GDM1 (cell line): Measurements from ENCODE around the gene ACTL10.
A peak's percentile ranks its signal among the peaks of the same experiment; 100 is the strongest.
"Not testable (repeated sequence)": the region's sequence is repeated elsewhere in the genome, so short reads cannot be mapped to it uniquely, and the experiment has no call there.

ENCODE experiments used
- DNase-seq: peaks from one replicate; lab custom pipeline; 2025; lab: John Stamatoyannopoulos, UW

ACTL10 gene

DNA sequence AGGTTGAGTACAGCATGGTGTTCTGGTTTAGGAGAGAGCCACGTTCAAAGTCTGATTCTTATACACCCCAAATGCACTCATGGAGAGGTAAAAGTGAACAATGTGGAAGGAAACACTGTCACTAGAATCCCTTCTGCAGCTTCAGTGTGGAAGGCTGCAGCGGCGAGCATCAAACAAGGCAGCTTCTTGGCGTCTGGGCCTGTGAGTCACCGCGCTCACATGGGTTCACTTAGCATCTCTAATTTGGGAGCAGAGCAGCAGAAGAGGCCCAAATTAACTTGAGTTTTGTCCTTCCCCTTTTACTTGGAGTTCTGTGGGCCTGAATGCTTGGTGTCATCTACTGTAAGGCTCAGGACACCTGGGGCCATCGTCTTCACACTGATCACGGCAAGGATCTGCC, 30.4 kb downstream of the ACTL10 start:
- DNase-seq, result peak; percentile 17

DNA sequence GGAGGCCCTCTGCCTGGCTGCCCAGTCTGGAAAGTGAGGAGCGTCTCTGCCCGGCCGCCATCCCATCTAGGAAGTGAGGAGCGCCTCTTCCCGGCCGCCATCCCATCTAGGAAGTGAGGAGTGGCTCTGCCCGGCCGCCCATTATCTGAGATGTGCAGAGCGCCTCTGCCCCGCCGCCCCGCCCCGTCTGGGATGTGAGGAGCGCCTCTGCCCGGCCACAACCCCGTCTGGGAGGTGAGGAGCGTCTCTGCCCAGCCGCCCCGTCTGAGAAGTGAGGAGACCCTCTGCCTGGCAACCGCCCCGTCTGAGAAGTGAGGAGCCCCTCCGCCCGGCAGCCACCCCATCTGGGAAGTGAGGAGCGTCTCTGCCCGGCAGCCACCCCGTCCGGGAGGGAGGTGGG, 32.2 kb downstream of the ACTL10 start:
- not testable (repeated sequence) for DNase-seq

- not testable (repeated sequence) for DNase-seq
Observed at GRCh38 chr20:33700696-33701441, 34.1 kb downstream of the ACTL10 start.

GRCh38 chr20:33701629-33702450, 35.1 kb downstream of the ACTL10 start:
- no peak for DNase-seq

- DNase-seq, result no peak
Observed at GRCh38 chr20:33702861-33703260, 36.1 kb downstream of the ACTL10 start.

DNA sequence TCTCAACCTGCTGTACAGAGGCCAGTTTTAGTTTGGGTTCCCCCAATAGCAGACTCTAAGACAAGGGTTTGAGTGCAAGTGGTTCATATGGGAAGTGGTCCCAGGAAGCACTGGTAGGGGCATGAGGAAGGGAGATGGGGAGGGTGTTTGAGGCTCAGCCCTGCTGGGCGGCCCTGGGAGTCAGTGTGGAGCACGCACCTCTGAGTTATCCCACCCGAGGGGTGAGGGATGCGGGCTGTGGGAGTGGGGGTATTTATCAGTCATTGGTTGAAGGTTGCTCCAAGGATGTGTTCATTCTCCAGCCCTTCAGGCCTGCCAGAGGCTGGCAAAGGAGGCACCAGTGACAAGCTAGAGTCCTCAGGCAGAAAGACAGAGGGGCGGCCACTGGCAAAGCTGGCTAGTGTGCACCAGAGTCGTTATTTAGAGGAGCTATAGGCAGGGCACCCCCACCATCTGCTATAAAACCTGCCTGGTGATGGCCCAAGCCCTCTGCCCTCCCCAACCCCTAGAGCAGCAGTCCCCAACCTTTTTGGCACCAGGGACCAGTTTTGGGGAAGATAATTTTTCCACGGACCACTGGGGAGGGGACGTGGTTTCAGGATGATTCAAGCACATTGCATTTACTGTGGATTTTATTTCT, 36.9 kb downstream of the ACTL10 start:
- no peak for DNase-seq

GRCh38 chr20:33704197-33704924, 37.6 kb downstream of the ACTL10 start:
- DNase-seq, result no peak

DNA sequence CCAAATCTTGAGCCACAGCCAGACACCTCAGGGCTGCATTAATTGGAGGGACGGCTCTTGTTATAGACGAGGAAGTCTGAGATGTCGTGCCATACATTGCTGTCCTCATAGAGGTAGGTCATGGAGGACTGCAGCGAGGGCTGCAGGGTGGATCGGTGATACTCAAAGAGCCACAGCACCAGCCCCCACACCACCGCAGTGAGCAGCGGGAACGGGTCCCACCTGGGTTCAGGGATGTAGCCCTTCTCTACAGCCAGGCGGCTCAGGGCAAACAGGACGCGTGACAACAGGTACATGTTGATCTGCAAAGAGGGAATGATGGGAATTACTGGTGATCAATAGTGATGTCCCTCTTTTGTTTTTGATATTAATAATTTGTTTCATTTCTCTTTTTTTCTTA, 40.9 kb downstream of the ACTL10 start:
- DNase-seq, result no peak

GRCh38 chr20:33709398-33709797, 42.7 kb downstream of the ACTL10 start:
- DNase-seq, result no peak

GRCh38 chr20:33709905-33710541, 43.3 kb downstream of the ACTL10 start:
- DNase-seq, result no peak

GRCh38 chr20:33710681-33711445, 44.1 kb downstream of the ACTL10 start:
- no peak for DNase-seq

GRCh38 chr20:33711446-33711738, 44.6 kb downstream of the ACTL10 start:
- no peak for DNase-seq

- no peak for DNase-seq
Observed at GRCh38 chr20:33713865-33714367, 47.2 kb downstream of the ACTL10 start.

- no peak for DNase-seq
Observed at GRCh38 chr20:33716498-33716897, 49.8 kb downstream of the ACTL10 start.
